Neural crest cell (in vitro differentiated cells): ENCODE results near the gene LAMB2. TPM values are rescaled to one million over a fixed set of nuclear protein-coding genes. Genes with fewer than 3 reads are reported as not detected.

Source experiments
- DNase-seq: peaks from one replicate; pipeline ENCODE4 v3.0.0; 2021; ENCODE audit warnings: low read depth, mixed read lengths, low spot score
- H3K27ac Mint-ChIP-seq: one replicate; pipeline ENCODE4 v1.8.0; 2021; ENCODE audit warnings: mild to moderate bottlenecking, mixed read lengths; ENCODE audit not compliant: unreplicated experiment
- H3K27me3 Mint-ChIP-seq: 2 replicates; pipeline ENCODE4 v1.8.0; 2021; ENCODE audit warnings: low read depth, mild to moderate bottlenecking, mixed read lengths
- H3K36me3 Mint-ChIP-seq: 2 replicates; pipeline ENCODE4 v1.8.0; 2021; ENCODE audit warnings: low read depth, mild to moderate bottlenecking, mixed read lengths
- H3K4me1 Mint-ChIP-seq: 2 replicates; pipeline ENCODE4 v1.8.0; 2021; ENCODE audit warnings: mixed read lengths
- H3K4me3 Mint-ChIP-seq: one replicate; pipeline ENCODE4 v1.8.0; 2021; ENCODE audit warnings: mild to moderate bottlenecking, mixed read lengths
- H3K9me3 Mint-ChIP-seq: 2 replicates; pipeline ENCODE4 v1.8.0; 2021; ENCODE audit warnings: mixed read lengths
- total RNA-seq: library from RNA; stranded (reverse); gene quantifications from 2 replicates; pipeline ENCODE4 v1.2.1, GENCODE V29; 2021
- TF ChIP-seq, protein P1 (sequence below): fragments of 200-600 bp; sonication (generic); conservative IDR thresholded peaks from 2 replicates; pipeline ENCODE4 v1.5.0; 2021; ENCODE audit warnings: antibody characterized with exemption, mild to moderate bottlenecking

Gene LAMB2
- total RNA-seq, 1 donor from 2014 or later = 120 TPM

DNA sequence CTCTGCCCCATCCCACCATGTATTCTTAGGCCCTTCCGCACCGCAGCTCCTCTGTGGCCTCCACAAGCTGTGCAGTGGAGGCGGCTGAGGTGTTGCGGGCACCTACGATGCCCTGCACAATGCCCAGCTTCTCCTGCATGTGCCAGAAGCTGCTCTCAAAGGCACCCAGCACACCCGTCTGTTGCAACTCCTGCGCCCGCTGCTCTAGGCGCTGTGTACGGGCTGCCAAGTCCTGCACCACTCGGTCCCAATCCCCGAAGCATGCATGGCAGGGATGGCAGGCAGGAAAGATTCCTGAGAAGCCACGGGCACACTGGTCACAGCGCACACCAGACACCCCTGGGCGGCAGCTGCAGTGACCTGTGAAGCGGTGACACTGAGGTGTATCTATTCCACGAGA, 9.2 kb downstream of the LAMB2 start:
- H3K9me3 Mint-ChIP-seq = no peaks in the 10 kb centered on the region
- peaks cover 5% of the 10 kb centered on the region for H3K4me1 Mint-ChIP-seq
- H3K4me3 Mint-ChIP-seq = no peak overlapping the region
- no peak overlapping the region for H3K27ac Mint-ChIP-seq
- no peaks in the 10 kb centered on the region for H3K36me3 Mint-ChIP-seq
- TF ChIP-seq, protein P1, sequence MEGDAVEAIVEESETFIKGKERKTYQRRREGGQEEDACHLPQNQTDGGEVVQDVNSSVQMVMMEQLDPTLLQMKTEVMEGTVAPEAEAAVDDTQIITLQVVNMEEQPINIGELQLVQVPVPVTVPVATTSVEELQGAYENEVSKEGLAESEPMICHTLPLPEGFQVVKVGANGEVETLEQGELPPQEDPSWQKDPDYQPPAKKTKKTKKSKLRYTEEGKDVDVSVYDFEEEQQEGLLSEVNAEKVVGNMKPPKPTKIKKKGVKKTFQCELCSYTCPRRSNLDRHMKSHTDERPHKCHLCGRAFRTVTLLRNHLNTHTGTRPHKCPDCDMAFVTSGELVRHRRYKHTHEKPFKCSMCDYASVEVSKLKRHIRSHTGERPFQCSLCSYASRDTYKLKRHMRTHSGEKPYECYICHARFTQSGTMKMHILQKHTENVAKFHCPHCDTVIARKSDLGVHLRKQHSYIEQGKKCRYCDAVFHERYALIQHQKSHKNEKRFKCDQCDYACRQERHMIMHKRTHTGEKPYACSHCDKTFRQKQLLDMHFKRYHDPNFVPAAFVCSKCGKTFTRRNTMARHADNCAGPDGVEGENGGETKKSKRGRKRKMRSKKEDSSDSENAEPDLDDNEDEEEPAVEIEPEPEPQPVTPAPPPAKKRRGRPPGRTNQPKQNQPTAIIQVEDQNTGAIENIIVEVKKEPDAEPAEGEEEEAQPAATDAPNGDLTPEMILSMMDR = no peak
- no peak for DNase-seq
- H3K27me3 Mint-ChIP-seq = no peaks in the 10 kb centered on the region

DNA sequence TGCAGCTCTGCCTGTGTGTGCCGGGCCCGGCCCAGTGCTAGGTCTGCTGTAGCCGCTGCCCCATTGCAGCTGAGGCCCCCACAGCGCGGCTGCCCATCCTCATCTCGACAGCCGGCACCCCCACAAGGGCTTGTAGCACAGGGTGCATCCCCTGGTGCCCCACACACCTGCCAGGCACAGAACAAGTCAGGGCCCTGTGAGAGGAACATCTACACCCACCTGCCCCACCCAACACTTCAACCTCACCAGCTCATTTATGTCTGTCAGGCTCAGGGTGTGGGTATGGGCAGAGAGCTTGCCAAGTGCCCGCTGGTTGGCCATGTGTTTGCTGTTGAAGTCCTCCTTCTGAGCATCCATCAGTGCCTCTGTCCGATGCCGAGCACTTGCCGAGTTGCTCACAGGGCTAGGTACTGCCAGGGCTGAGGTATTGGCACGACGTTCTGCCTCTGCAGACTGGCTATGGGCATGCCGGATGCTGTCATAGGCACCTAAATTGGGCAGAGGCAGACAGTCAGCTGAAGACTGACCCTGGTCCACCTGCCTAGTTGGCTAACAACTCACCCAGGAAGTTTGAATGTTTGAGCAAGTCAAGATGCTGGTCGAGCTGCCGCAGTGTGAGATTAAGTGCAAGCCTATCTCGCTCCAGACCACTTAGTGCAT, 9.8 kb downstream of the LAMB2 start:
- DNase-seq = no peak
- Mint-ChIP-seq H3K4me1 (peaks cover 5% of the 10 kb centered on the region), H3K27ac (no peak overlapping the region), H3K9me3 (no peaks in the 10 kb centered on the region), H3K4me3 (peak overlapping the region; percentile 23), H3K36me3 (no peaks in the 10 kb centered on the region), H3K27me3 (no peaks in the 10 kb centered on the region)
- TF ChIP-seq, protein P1 = no peak

GRCh38 chr3:49122451-49122850, 10.4 kb downstream of the LAMB2 start:
- TF ChIP-seq, protein P1 = no peak
- no peak overlapping the region for H3K27ac Mint-ChIP-seq

GRCh38 chr3:49122022-49122421, 10.8 kb downstream of the LAMB2 start:
- TF ChIP-seq, protein P1 = no peak
- no peaks in the 10 kb centered on the region for H3K27me3 Mint-ChIP-seq
- no peak for DNase-seq
- H3K4me1 Mint-ChIP-seq = peaks cover 5% of the 10 kb centered on the region
- H3K9me3 Mint-ChIP-seq = no peaks in the 10 kb centered on the region
- no peak overlapping the region for H3K27ac Mint-ChIP-seq
- peak overlapping the region; percentile 80 for H3K4me3 Mint-ChIP-seq
- H3K36me3 Mint-ChIP-seq = no peaks in the 10 kb centered on the region

More at GRCh38 chr3:49122451-49122850, 10.4 kb downstream of the LAMB2 start:
- H3K36me3 Mint-ChIP-seq = no peaks in the 10 kb centered on the region
- peak overlapping the region; percentile 80 for H3K4me3 Mint-ChIP-seq
- peaks cover 5% of the 10 kb centered on the region for H3K4me1 Mint-ChIP-seq
- no peaks in the 10 kb centered on the region for H3K9me3 Mint-ChIP-seq
- no peak for DNase-seq
- no peaks in the 10 kb centered on the region for H3K27me3 Mint-ChIP-seq

DNA sequence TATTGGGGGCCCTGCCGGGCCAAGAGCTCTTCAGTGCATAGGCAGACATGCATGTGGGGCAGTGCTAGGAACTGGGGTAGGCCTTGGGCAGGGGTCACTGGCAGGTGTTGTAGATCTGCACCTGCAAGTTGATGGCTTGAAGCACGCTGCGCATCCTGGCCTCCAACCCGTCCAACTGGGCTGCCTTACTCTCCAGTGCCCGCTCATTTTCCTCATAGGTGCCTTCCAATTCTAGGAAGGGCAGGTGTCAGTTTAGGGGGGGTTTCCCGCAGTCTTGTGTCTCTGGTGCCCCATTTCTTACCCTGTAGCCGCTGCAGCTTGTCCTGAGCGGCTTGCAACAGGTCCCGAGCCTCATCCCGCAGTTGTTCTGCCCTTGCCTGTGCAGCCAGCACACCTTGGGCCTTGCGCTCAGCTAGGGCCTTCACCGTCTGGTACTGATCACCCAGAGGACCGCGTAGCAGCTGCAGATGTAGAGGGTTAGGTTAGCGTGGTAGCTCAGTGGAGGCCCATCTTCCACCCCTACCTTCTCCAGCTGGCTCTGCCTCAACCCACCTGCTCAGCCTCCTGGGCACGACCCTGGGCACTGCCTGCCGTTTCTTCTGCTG, 11.6 kb downstream of the LAMB2 start:
- H3K27me3 Mint-ChIP-seq = no peaks in the 10 kb centered on the region
- TF ChIP-seq, protein P1 = no peak
- peaks cover 5% of the 10 kb centered on the region for H3K4me1 Mint-ChIP-seq
- peak overlapping the region; percentile 90 for H3K4me3 Mint-ChIP-seq
- H3K36me3 Mint-ChIP-seq = peaks cover 4% of the 10 kb centered on the region
- no peak overlapping the region for H3K27ac Mint-ChIP-seq
- DNase-seq = no peak
- no peaks in the 10 kb centered on the region for H3K9me3 Mint-ChIP-seq
